Articular chondrocyte of knee joint (primary cell): Measurements from ENCODE around the gene NDRG3. TPM values are rescaled to one million over a fixed set of nuclear protein-coding genes. Genes with fewer than 3 reads are reported as not detected.

ENCODE experiments used
- small RNA-seq: library from RNA; depleted of rRNA; stranded (forward); fragments of <200 nt; gene quantifications from one replicate; pipeline ENCODE3, GENCODE V24; 2012
- total RNA-seq: library from RNA; depleted of rRNA; stranded (reverse); fragments of >200 nt; gene quantifications from 2 replicates; pipeline ENCODE4 v1.2.3, GENCODE V29; 2012

Gene NDRG3
- 23.3 and 23.9 TPM in 2 replicates for total RNA-seq

DNA sequence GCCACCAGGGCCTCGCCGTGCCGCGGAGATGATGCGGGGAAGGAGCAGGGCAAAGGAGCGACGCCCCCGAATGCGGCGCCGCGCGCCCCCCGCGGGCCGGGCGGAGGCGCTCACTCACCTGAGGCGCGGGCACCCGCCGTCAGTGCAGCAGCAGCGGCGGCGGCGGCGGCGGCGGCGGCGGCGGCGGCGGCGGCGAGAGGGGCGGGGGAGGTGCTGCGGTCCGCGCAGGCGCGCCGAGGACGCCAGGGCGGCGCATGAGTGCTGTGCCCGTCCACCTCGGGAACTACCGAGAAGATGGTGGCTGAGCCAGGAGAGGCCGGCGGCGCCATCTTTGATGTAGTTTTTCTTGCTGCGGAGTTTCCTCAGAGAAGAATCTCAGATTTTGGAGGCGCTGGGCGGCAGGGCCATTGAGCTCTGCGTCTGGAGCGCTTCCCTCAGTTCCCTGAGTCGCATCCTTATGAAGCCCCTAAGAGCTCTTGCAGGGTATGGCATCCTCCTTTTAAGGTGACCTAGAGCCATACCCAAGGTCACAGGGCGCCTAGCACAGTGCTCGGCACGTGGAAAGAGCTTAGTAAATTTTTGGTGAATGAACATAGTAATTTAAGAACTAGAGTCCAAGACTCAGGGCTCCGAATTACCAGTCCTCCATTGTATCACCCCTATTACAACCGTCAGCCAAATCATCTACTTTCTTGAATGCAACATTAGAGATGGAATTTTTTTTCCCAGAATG, at the start of gene NDRG3:
Gene NDRG3 (minus strand): TSS at position 164 of the 733 bp plus-strand sequence. CDS start 24,355 bp downstream, outside the sequence.

GRCh38 chr20:36773597-36774390, 27.9 kb upstream of the NDRG3 start, which contains the start of gene DSN1:
TSS of gene DSN1 (minus strand) at chr20:36773763. CDS start at chr20:36771458, 2,305 bp downstream.

DNA sequence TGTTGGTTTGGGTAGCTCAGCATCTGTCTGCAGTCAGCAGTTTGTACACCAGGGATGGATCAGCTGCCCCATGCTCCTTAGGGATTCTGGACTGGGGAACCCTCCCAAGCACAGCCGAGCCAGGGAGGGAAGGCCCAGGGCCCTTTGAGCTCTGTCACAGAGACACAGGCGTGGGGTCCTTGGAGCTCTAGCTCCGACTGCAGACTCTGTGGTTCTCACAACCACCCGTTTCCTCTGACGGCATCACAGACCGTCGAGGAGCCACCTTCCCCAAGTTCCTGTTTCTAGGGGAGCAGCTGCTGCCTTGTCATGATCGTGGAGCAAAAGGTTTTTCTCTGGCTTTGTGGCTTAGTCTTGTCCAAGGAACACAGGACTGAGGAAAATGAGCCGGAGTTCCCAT, 99.9 kb downstream of the NDRG3 start, which contains the start of gene SLA2:
Gene SLA2 (minus strand): TSS at position 199 of the 400 bp plus-strand sequence. CDS start 4,861 bp downstream, outside the sequence.

DNA sequence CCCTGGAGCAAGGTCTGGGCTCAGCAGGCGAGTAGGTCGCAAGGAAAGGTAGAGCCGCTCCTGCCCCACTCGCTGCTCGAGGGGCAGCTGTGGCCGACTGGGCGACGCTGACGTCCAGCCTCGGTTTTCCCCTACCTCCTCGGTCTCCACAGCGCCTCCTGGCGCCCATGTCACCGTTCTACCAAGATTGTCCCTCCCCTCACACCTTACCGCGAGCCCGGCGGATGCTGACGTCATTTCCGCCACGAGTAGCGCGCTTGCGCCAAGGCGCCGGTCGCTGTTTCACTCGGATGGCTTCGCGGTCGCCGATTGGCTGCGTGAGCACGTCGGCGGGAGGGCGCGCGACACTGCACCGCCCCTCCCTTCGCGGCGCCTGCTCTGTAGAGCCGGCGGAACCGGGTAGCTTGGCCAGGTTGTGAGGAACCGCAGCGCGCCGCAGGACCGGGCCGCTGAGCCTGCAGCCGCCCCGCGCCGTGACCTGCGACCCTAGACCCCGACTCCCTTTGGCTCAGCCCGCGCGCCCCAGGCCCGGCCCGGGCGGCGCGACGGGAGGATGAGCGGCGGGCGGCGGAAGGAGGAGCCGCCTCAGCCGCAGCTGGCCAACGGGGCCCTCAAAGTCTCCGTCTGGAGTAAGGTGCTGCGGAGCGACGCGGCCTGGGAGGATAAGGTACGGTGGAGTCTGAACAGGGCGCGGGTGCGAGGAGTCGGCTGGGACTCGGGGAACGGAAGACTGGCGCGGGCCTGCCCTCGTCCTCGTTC, 140.3 kb downstream of the NDRG3 start, which contains the start of gene RAB5IF:
Gene RAB5IF (plus strand): TSS at position 381 of the 759 bp plus-strand sequence. CDS start 173 bp downstream, at position 554.

Small RNA genes within 50 kb of the gene (small RNA-seq; reads per million reads assigned to genes)
- gene RF00019: not detected

Other genes with a start within 250 kb of the NDRG3 start
- gene MYL9, start 204.6 kb downstream of the NDRG3 start, total RNA-seq: 75.1 and 78.5 TPM in 2 replicates
- 9.5 and 11.7 TPM in 2 replicates for gene TGIF2, start 172.5 kb downstream of the NDRG3 start, total RNA-seq
- gene RAB5IF, start 140.3 kb downstream of the NDRG3 start, total RNA-seq: 65.8 and 73.6 TPM in 2 replicates
- under 0.01 TPM in 1 of 2 replicates, not detected in the other for gene SLA2, start 99.9 kb downstream of the NDRG3 start, total RNA-seq
- 10.6 and 19.9 TPM in 2 replicates for gene DSN1, start 27.7 kb upstream of the NDRG3 start, total RNA-seq
- 0.54 and 0.65 TPM in 2 replicates for gene TLDC2, start 130.0 kb upstream of the NDRG3 start, total RNA-seq
- gene SAMHD1, start 205.6 kb upstream of the NDRG3 start, total RNA-seq: 24.3 and 24.5 TPM in 2 replicates